ENCODE results near the gene SPOCK1. TPM values are rescaled to one million over a fixed set of nuclear protein-coding genes. Genes with fewer than 3 reads are reported as not detected.

Gene SPOCK1
- total and polyA plus RNA-seq, 8 donors, result 0.46 to 15.6 (median 9.2) TPM

DNA sequence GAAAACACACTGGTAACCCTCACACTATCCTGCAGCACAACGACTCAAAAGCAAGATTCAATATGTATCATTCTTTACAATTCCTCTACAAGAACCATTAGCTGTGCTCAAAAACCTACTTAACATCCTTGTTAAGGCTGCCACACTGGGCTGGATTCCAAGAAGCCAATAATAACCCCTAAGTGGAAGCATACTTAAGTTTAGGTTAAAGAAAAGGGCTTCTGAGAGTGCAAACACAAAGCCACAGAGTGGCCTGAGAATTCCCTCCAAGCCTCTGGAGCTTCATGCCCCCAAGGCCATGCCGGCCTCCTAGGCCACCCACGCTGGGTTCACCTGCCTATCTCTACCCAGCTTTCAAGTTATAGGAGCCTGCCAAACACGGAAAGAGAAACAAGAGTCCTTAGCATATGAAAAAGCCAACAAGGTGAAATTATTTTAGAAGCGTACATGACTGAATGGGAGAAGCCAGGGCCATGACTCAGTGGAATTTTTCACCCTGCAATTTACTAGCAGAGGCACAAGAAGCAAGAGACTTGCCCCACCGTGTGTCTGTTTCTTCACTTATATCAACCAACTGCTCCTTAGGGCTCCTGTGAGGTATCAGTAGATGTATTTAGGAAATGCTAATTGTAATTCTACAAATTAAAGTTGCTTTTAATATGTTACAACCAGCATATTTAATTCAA, 293.0 kb downstream of the SPOCK1 start:
- H3K4me3 ChIP-seq, result no peak overlapping the region
- peak; percentile 35 to 42 for DNase-seq
- H3K27ac ChIP-seq, result no peak overlapping the region
- TF ChIP-seq POLR2A (IDR thresholded peaks at IDR 0.05), result no peak
- TF ChIP-seq, protein P1, sequence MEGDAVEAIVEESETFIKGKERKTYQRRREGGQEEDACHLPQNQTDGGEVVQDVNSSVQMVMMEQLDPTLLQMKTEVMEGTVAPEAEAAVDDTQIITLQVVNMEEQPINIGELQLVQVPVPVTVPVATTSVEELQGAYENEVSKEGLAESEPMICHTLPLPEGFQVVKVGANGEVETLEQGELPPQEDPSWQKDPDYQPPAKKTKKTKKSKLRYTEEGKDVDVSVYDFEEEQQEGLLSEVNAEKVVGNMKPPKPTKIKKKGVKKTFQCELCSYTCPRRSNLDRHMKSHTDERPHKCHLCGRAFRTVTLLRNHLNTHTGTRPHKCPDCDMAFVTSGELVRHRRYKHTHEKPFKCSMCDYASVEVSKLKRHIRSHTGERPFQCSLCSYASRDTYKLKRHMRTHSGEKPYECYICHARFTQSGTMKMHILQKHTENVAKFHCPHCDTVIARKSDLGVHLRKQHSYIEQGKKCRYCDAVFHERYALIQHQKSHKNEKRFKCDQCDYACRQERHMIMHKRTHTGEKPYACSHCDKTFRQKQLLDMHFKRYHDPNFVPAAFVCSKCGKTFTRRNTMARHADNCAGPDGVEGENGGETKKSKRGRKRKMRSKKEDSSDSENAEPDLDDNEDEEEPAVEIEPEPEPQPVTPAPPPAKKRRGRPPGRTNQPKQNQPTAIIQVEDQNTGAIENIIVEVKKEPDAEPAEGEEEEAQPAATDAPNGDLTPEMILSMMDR (IDR thresholded peaks at IDR 0.05), result no peak
- TF ChIP-seq EP300 (IDR thresholded peaks at IDR 0.05), result no peak
- no peak for TF ChIP-seq POLR2AphosphoS5 (IDR thresholded peaks at IDR 0.05)
- no peaks in the 10 kb centered on the region for H3K9me3 ChIP-seq
- 22 to 46% (median 33%) methylated on average over 6 of the region's 6 CpGs for WGBS, 5 donors
- no peaks in the 10 kb centered on the region for H3K27me3 ChIP-seq
- H3K36me3 ChIP-seq, result no peaks in the 10 kb centered on the region
- intact Hi-C loops (cut with DNase I; ENCODE audit: low total_unique reads), result no loop called here
- H3K4me1 ChIP-seq, result peaks cover 0 to 6% (median 0%) of the 10 kb centered on the region in 4 donors

DNA sequence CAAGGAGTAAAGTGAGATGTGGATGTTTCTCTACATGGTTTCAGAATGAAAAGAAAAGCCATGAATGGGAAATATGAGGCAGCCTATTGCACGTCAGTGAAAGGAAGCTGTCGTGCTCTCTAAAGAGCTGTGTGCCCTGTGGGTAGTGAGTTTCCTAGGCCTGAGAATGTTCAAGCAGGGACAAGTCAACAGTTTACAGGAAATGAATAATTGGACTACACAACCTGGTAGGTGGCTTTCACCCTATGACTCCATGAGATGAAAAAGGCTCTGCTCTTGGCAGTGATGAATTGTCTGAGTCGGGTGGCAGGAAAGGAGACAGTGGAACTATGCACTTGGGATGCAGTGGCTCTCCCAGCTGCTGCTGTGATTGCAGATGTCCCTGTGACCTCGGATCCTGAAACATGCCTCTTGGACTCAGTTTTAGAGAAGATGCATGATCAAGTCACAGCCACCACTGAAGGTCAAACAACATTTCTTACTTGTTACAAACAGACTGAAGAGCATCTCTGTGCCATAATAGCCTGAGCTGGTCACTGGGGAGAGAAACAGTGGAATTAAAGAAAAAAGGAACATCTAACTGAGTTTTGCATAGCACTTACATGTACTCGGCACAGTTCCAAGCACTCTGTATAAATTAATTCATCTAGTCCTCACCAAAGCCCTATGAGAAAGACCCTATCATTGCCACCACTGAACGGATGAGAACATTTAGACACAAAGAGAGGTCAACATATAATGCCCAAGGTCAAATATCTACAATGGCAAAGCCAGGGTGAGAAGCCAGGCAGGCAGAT, 293.7 kb downstream of the SPOCK1 start:
- intact Hi-C loops (cut with DNase I; ENCODE audit: low total_unique reads), result no loop called here
- no peaks in the 10 kb centered on the region for H3K9me3 ChIP-seq
- no peak for DNase-seq
- no peaks in the 10 kb centered on the region for H3K36me3 ChIP-seq
- H3K4me3 ChIP-seq, result no peak overlapping the region
- TF ChIP-seq, protein P1 (IDR thresholded peaks at IDR 0.05), result no peak
- no peak for TF ChIP-seq POLR2AphosphoS5 (IDR thresholded peaks at IDR 0.05)
- no peak for TF ChIP-seq EP300 (IDR thresholded peaks at IDR 0.05)
- TF ChIP-seq POLR2A (IDR thresholded peaks at IDR 0.05), result no peak
- 59 to 77% (median 72%) methylated on average over 5 to 6 of the region's 6 CpGs for WGBS, 5 donors
- peaks cover 0 to 6% (median 0%) of the 10 kb centered on the region in 4 donors for H3K4me1 ChIP-seq
- H3K27me3 ChIP-seq, result no peaks in the 10 kb centered on the region
- H3K27ac ChIP-seq, result no peak overlapping the region

DNA sequence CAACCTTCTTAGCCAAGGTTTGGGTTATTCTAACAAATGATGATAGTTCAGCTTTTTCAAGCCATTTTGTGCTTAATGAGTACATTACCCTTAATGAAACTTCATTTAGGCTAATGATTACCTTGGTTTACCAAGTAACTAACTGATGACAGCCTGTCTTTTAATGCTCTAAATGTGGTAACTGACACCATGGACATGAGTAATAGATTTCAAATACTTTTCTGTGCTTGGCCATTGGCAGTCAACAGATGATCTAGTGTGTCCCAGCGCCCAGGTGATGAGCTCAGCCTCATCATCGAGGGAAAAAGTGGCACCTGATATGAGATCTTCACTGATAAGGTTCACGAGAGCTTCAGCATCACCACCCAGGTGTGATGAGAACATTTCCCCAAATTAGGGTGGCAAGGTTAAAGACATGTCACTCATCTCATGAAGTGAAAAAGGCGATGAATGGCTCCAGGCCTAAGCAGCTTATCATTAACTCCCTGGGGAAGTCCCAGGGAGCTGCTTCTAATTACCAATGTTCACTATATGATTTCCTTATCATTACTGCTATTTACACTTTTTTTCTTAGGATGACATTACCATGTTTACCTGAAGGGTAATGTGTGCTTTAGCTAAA, 296.0 kb downstream of the SPOCK1 start:
- no peak overlapping the region for H3K27ac ChIP-seq
- no peaks in the 10 kb centered on the region for H3K27me3 ChIP-seq
- H3K4me1 ChIP-seq, result peaks cover 0 to 6% (median 0%) of the 10 kb centered on the region in 4 donors
- DNase-seq, result no peak
- TF ChIP-seq, protein P1 (IDR thresholded peaks at IDR 0.05), result no peak
- intact Hi-C loops (cut with DNase I; ENCODE audit: low total_unique reads), result no loop called here
- no peaks in the 10 kb centered on the region for H3K9me3 ChIP-seq
- no peak overlapping the region for H3K4me3 ChIP-seq
- 61 to 85% (median 69%) methylated on average over 4 of the region's 4 CpGs for whole genome bisulfite sequencing, 5 donors
- H3K36me3 ChIP-seq, result no peaks in the 10 kb centered on the region

DNA sequence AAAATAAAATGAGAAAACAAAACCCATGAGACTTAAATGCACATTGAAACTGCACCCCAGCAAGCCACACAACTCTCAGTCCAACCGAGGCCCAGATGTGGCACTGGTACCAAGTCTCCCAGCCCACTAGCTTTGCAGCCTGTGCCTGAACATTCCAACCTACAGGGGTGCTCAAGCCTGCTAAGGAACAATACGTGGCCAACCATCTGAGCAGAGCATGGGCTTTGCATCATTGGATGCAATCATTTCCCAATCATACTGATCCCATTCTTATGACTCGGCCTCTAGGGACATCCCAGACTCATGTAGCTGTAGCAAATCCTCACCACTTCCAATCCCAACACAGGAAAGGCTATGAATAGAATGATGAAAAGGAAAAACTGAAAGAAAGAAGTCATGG, 297.2 kb downstream of the SPOCK1 start:
- TF ChIP-seq, protein P1 (IDR thresholded peaks at IDR 0.05), result no peak
- peak in 1 of 3 donors; percentile 7 for TF ChIP-seq POLR2AphosphoS5 (IDR thresholded peaks at IDR 0.05)
- no peaks in the 10 kb centered on the region for H3K9me3 ChIP-seq
- peaks cover 0 to 6% (median 0%) of the 10 kb centered on the region in 4 donors for H3K4me1 ChIP-seq
- intact Hi-C loops (cut with DNase I; ENCODE audit: low total_unique reads), result no loop called here
- H3K36me3 ChIP-seq, result no peaks in the 10 kb centered on the region
- DNase-seq, result no peak
- no peaks in the 10 kb centered on the region for H3K27me3 ChIP-seq
- H3K27ac ChIP-seq, result no peak overlapping the region
- 78 to 87% (median 82%) methylated on average over 3 of the region's 3 CpGs for WGBS, 5 donors
- no peak overlapping the region for H3K4me3 ChIP-seq

Data from stomach (tissue), 9 donors.